Measurements from ENCODE around the gene GSTM5.
"Not testable (repeated sequence)": the region's sequence is repeated elsewhere in the genome, so short reads cannot be mapped to it uniquely, and the experiment has no call there.

GSTM5 gene

GRCh38 chr1:109677459-109677858 lies 34.6 kb upstream of the GSTM5 start:
- no peak overlapping the region for H3K4me3 ChIP-seq (ENCODE audit: low read depth, low read length)
- TF ChIP-seq, protein P1, sequence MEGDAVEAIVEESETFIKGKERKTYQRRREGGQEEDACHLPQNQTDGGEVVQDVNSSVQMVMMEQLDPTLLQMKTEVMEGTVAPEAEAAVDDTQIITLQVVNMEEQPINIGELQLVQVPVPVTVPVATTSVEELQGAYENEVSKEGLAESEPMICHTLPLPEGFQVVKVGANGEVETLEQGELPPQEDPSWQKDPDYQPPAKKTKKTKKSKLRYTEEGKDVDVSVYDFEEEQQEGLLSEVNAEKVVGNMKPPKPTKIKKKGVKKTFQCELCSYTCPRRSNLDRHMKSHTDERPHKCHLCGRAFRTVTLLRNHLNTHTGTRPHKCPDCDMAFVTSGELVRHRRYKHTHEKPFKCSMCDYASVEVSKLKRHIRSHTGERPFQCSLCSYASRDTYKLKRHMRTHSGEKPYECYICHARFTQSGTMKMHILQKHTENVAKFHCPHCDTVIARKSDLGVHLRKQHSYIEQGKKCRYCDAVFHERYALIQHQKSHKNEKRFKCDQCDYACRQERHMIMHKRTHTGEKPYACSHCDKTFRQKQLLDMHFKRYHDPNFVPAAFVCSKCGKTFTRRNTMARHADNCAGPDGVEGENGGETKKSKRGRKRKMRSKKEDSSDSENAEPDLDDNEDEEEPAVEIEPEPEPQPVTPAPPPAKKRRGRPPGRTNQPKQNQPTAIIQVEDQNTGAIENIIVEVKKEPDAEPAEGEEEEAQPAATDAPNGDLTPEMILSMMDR (IDR thresholded peaks at IDR 0.05; ENCODE audit: borderline replicate concordance, insufficient read depth, low read depth, low read length): no peak

DNA sequence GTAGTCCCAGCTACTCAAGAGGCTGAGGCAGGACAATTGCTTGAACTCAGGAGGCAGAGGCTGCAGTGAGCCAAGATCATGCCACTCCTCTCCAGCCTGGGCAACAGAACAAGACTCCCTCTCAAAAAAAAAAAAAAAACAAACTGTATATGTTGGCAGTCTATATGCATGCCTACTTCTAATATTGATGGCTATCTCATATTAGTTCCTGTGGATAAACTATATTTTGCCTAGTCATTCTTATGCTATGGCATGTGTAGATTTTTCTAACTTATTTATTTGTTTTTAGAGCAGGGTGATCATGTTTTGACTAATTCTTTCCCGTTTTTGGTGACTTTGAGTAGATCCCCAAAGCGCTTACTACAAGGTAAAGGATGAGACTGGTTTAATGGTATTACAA lies 33.4 kb upstream of the GSTM5 start:
- H3K4me3 ChIP-seq (ENCODE audit: low read depth, low read length): not testable (repeated sequence)

DNA sequence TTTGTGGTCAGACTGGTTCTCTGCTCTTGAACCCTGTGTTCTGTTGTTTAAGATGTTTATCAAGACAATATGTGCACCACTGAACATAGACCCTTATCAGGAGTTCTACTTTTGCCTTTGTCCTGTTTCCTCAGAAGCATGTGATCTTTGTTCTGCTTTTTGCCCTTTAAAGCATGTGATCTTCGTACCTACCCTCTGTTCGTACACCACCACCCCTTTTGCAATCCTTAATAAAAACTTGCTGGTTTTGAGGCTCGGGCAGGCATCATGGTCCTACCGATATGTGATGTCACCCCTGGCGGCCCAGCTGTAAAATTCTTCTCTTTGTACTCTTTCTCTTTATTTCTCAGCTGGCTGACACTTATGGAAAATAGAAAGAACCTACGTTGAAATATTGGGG lies 27.3 kb upstream of the GSTM5 start:
- H3K4me3 ChIP-seq (ENCODE audit: low read depth, low read length): not testable (repeated sequence)

DNA sequence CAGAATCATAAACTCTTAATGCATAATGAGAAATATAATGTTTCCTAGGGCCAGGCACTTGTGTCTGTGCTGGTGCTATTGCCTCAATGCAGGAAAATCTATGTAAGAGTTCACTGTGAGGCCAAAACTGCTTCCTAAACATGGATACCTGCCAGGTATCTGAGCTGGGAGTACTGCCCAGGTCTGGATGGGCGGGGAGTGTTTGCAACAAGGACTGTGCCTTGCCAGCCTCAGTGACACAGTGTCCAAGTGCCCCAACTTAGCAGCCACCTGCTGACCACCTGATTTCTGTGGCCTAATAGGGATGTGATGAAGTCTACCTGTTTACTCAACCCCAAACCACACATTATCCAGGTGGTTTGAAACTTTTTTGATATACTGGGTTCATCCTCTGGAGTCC lies 26.7 kb upstream of the GSTM5 start:
- H3K4me3 ChIP-seq (ENCODE audit: low read depth, low read length): not testable (repeated sequence)

DNA sequence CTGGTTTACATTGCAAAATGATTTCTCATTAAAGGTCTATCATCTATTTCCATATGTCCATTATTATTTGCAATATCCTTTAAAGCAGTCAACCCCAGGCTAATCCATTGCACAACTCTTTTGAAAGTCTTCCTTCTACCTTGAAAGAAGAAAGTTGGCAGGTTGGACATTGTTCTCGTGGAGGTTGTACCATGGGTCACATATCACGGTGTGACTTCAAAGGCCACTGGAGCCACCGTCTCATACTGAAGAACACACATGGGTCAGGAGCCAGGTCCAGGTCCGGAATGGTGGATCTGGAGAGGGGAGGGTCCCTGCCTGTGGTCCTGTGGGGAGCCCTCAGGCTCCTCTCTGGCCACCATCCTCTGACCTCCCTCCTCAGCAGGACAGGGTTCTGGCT lies 26.2 kb upstream of the GSTM5 start:
- not testable (repeated sequence) for H3K4me3 ChIP-seq (ENCODE audit: low read depth, low read length)

DNA sequence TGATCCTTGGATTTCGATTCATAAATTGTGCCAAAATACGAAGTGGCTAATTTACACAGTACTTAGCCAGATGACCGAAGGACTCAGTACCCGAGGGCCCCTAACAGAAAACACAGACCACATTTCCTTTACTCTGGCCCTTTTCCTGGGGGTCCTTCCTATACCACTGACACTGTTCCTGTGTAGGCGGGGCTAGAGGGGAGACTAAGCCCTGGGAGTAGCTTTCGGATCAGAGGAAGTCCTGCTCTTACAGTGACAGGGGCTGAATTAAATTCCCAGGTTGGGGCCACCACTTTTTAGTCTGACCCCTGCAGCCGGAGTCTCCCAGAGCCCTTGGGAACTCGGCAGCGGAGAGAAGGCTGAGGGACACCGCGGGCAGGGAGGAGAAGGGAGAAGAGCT lies 24.9 kb upstream of the GSTM5 start:
- H3K4me3 ChIP-seq (ENCODE audit: low read depth, low read length): peak overlapping the region; percentile 60

GRCh38 chr1:109687641-109688499 lies 24.2 kb upstream of the GSTM5 start, which contains the start of gene GSTM1:
GSTM1 (plus strand) TSS chr1:109687817; CDS start chr1:109687874, 57 bp downstream.
- TF ChIP-seq, protein P1 (IDR thresholded peaks at IDR 0.05; ENCODE audit: borderline replicate concordance, insufficient read depth, low read depth, low read length): peak; percentile 40
- H3K4me3 ChIP-seq (ENCODE audit: low read depth, low read length): peak within 1 kb of the TSS; percentile 60

DNA sequence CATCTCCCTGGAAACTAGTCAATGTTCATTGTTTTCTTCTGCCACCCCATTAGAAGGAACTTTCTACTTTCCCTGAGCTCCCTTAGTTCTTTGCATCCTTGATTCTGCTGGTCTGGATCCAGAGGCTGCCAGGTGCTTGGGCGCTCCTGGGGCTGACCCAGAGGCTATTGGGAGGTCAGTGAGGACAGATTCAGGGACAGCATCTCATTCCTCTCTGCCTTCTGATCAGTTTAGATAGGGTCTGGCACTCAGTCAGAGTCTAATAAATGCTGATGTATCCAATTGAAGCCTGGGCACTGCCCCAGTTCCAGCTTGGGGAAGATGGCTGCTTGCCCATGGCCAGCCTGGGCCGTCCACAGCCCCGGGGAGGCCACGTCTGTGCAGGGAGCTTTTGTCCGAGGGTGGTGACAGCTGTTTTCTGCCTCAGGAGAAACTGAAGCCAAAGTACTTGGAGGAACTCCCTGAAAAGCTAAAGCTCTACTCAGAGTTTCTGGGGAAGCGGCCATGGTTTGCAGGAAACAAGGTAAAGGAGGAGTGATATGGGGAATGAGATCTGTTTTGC lies 22.1 kb upstream of the GSTM5 start:
- no peak overlapping the region for H3K4me3 ChIP-seq (ENCODE audit: low read depth, low read length)
- TF ChIP-seq, protein P1 (IDR thresholded peaks at IDR 0.05; ENCODE audit: borderline replicate concordance, insufficient read depth, low read depth, low read length): no peak

GRCh38 chr1:109691759-109692158 lies 20.3 kb upstream of the GSTM5 start:
- H3K4me3 ChIP-seq (ENCODE audit: low read depth, low read length): no peak overlapping the region
- TF ChIP-seq, protein P1 (IDR thresholded peaks at IDR 0.05; ENCODE audit: borderline replicate concordance, insufficient read depth, low read depth, low read length): no peak

GRCh38 chr1:109694400-109694799 lies 17.7 kb upstream of the GSTM5 start:
- H3K4me3 ChIP-seq (ENCODE audit: low read depth, low read length): not testable (repeated sequence)

GRCh38 chr1:109695138-109695537 lies 16.9 kb upstream of the GSTM5 start:
- not testable (repeated sequence) for H3K4me3 ChIP-seq (ENCODE audit: low read depth, low read length)

Measured in GM12875 (cell line).